Subcutaneous adipose tissue (tissue), 4 donors: ENCODE results near the gene OR51V1. TPM values are rescaled to one million over a fixed set of nuclear protein-coding genes. Genes with fewer than 3 reads are reported as not detected.

ENCODE experiments used
- CTCF ChIP-seq: fragments of 450-650 bp; IDR thresholded peaks from one replicate; pipeline ENCODE4 v1.5.1; 2016; ENCODE audit warnings: low read depth, mild to moderate bottlenecking, control low read depth, antibody characterized with exemption, moderate library complexity
- total RNA-seq, 4 donors: library from RNA; depleted of rRNA; stranded (reverse); fragments of >200 nt; gene quantifications; one replicate each; pipeline ENCODE4 v1.1.0, GENCODE V29; 2016

Gene OR51V1
- total RNA-seq, 4 donors from 2014 or later = not detected

- no peak for TF ChIP-seq CTCF
Observed at GRCh38 chr11:5224538-5225479, 24.3 kb upstream of the OR51V1 start.

GRCh38 chr11:5223686-5224085 is 23.2 kb upstream of the OR51V1 start:
- TF ChIP-seq CTCF = no peak

GRCh38 chr11:5223146-5223545 is 22.7 kb upstream of the OR51V1 start:
- TF ChIP-seq CTCF = no peak

DNA sequence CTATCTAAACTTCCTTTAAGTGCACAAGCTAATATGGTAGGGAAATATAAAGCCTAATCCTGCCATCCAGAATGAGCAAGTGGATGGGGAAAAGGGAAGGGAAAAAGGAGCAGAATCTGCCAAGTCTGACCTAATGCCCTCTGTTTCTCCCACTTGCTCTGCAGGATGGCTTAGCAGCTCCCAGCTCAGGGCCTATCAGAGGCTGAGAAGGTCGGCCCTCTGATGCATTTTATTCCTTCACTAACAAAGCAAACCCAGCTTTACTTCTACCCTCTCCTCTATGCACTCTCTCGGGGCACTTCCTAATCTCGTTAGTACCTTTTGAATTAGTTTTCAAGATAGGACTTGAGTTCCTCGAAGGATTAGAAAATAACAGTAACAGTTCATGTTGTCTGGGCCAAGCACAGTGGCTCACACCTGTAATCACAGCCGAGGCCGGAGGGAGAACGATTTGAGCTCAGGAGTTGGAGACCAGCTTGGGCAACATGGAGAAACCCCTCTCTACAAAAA is 9.9 kb upstream of the OR51V1 start:
- TF ChIP-seq CTCF = no peak

DNA sequence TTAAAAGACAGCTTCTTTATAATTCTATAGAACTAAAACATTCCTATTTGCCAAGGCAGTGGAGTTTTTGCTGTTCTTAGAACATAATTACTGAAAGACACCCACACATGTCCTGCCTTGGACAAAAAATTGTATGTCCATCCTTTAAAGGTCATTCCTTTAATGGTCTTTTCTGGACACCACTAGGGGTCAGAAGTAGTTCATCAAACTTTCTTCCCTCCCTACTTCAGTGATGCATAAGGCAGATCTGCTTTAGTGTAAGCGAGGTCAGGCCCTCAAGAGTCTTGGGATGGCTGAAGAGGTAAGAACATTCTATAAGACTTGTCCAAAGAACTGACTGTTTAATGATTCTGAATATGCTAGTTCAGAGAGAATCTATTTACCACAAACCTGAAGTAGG is 4.3 kb upstream of the OR51V1 start:
- TF ChIP-seq CTCF = no peak

GRCh38 chr11:5203366-5203765 is 2.9 kb upstream of the OR51V1 start:
- no peak for TF ChIP-seq CTCF

GRCh38 chr11:5198285-5198684 is 2.2 kb downstream of the OR51V1 start:
- no peak for TF ChIP-seq CTCF
